MM.1S (cell line): ENCODE data around the gene ZNF324.

Experiments used
- DNase-seq: peaks from one replicate; pipeline ENCODE4 v3.0.0-alpha.2; 2015
- H2AFZ ChIP-seq: fragments of 300-600 bp; sonication (generic); 2 replicates; pipeline ENCODE4 v1.6.0; 2016; ENCODE audit warnings: antibody characterized with exemption, low read length
- H3F3A ChIP-seq: fragments of 300-600 bp; sonication (generic); 2 replicates; pipeline ENCODE4 v1.6.1; 2016; ENCODE audit warnings: mild to moderate bottlenecking, antibody characterized with exemption, low read length, moderate library complexity, mixed read lengths; ENCODE audit not compliant: insufficient read depth
- H3K27ac ChIP-seq: fragments of 300-600 bp; sonication (generic); 2 replicates; pipeline ENCODE4 v1.5.1; 2016; ENCODE audit warnings: mild to moderate bottlenecking, low read length
- H3K27me3 ChIP-seq: fragments of 300-600 bp; sonication (generic); replicated peaks from 2 replicates; pipeline ENCODE4 v1.6.0; 2016; ENCODE audit warnings: low read length; ENCODE audit not compliant: insufficient read depth
- H3K36me3 ChIP-seq: fragments of 300-600 bp; sonication (generic); replicated peaks from 2 replicates; pipeline ENCODE4 v1.6.1; 2016; ENCODE audit warnings: mild to moderate bottlenecking, low read length, mixed read lengths; ENCODE audit not compliant: insufficient read depth
- H3K4me1 ChIP-seq: fragments of 300-600 bp; sonication (generic); 2 replicates; pipeline ENCODE4 v1.6.1; 2016; ENCODE audit warnings: low read length, mixed read lengths
- H3K4me2 ChIP-seq: fragments of 300-600 bp; sonication (generic); 2 replicates; pipeline ENCODE4 v1.6.0; 2016; ENCODE audit warnings: low read depth, low read length
- H3K4me3 ChIP-seq: fragments of 300-600 bp; sonication (generic); 2 replicates; pipeline ENCODE4 v1.5.1; 2016; ENCODE audit warnings: low read length, mixed read lengths
- H3K79me2 ChIP-seq: fragments of 300-600 bp; sonication (generic); 2 replicates; pipeline ENCODE4 v1.6.1; 2016; ENCODE audit warnings: mixed run types, low read length, mixed read lengths
- H3K9ac ChIP-seq: fragments of 300-600 bp; sonication (generic); 2 replicates; pipeline ENCODE4 v1.6.1; 2016; ENCODE audit warnings: low read length, mixed read lengths
- H3K9me2 ChIP-seq: fragments of 300-600 bp; sonication (generic); replicated peaks from 2 replicates; pipeline ENCODE4 v1.6.1; 2016; ENCODE audit warnings: mild to moderate bottlenecking, low read length, mixed read lengths; ENCODE audit not compliant: insufficient read depth
- H3K9me3 ChIP-seq: fragments of 300-600 bp; sonication (generic); replicated peaks from 2 replicates; pipeline ENCODE4 v1.6.1; 2016; ENCODE audit warnings: mild to moderate bottlenecking, low read length, mixed read lengths; ENCODE audit not compliant: insufficient read depth
- H4K20me1 ChIP-seq: fragments of 300-600 bp; sonication (generic); 2 replicates; pipeline ENCODE4 v1.6.1; 2016; ENCODE audit warnings: mild to moderate bottlenecking, low read length, moderate library complexity, mixed read lengths; ENCODE audit not compliant: insufficient read depth
- CTCF ChIP-seq: fragments of 300-600 bp; sonication (generic); IDR thresholded peaks from 2 replicates; pipeline ENCODE4 v1.5.1; 2016; ENCODE audit warnings: antibody characterized with exemption, low read length, mixed read lengths
- EZH2 ChIP-seq: fragments of 300-600 bp; sonication (generic); optimal IDR thresholded peaks from 2 replicates; pipeline ENCODE3; 2017; ENCODE audit warnings: low read depth, mild to moderate bottlenecking, antibody characterized with exemption, low read length, mixed read lengths
- EZH2phosphoT487 ChIP-seq: fragments of 300-600 bp; sonication (generic); IDR thresholded peaks from 2 replicates; pipeline ENCODE4 v1.6.1; 2018; ENCODE audit warnings: antibody characterized with exemption, low read length

The ZNF324 gene

DNA sequence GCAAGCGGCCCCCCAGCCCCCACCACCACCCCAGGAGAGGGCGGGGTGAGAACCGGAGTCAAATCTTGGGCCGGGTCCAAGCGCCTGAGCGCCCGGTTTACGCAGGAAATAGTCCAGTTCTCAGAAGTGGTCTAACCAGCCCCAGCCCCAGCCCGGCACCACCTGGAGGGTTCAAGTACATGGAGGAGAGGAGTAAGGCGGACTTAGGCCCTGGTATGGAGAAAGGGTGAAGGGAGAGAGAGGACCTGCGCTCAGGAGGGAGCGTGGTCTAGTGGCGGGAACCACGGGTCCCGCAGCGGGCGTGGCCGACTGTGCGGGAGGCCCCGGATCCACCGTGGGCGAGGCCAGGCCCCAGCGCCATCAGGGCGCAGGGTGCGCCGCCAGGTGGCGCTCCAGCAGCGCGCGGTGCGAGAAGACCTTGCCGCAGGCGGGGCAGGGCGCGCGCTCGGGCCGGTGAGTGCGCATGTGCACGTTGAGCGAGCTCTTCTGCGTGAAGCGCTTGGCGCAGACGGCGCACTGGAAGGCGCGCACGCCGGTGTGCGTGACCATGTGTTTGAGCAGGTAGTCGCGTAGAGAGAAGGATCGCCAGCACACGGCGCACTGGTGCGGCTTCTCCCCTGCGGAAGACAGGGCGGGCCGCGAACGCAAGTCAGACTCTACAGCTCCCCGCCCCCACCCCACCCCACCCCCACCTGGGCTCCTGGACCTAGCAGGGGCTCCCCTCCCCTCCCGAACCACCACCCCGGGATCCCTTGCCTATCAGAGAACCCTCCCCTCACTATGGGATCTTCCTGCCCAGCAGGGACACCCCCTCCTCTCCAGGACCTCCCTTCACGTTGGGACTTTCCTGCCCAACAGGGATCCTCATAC, 47.0 kb downstream of the ZNF324 start:
- DNase-seq, result no peak
- H3K79me2 ChIP-seq, result peaks cover 10% of the 10 kb centered on the region
- no peaks in the 10 kb centered on the region for H3K9me3 ChIP-seq
- H3F3A ChIP-seq, result peaks cover 3% of the 10 kb centered on the region; the same call in 1 of the 2 replicates
- no peaks in the 10 kb centered on the region for H3K27me3 ChIP-seq
- TF ChIP-seq EZH2phosphoT487 (no peak), CTCF (no peak), EZH2 (no peak)
- no peak overlapping the region for H3K27ac ChIP-seq
- H3K9ac ChIP-seq, result no peak overlapping the region
- no peak overlapping the region; the same call in 1 of the 2 replicates for H3K4me3 ChIP-seq
- H3K4me2 ChIP-seq, result no peak overlapping the region
- H2AFZ ChIP-seq, result no peak overlapping the region
- peaks cover 5% of the 10 kb centered on the region; the same call in 1 of the 2 replicates for H3K4me1 ChIP-seq
- no peaks in the 10 kb centered on the region for H4K20me1 ChIP-seq
- no peaks in the 10 kb centered on the region for H3K36me3 ChIP-seq
- H3K9me2 ChIP-seq, result no peaks in the 10 kb centered on the region

- no peak overlapping the region for H3K27ac ChIP-seq
- H4K20me1 ChIP-seq, result no peaks in the 10 kb centered on the region
- H3K9me3 ChIP-seq, result no peaks in the 10 kb centered on the region
- H3K4me1 ChIP-seq, result peaks cover 5% of the 10 kb centered on the region; the same call in 1 of the 2 replicates
- H3F3A ChIP-seq, result peaks cover 9% of the 10 kb centered on the region; the same call in 1 of the 2 replicates
- H3K9me2 ChIP-seq, result no peaks in the 10 kb centered on the region
- H2AFZ ChIP-seq, result no peak overlapping the region
- DNase-seq, result no peak
- H3K79me2 ChIP-seq, result peaks cover 13% of the 10 kb centered on the region
- H3K9ac ChIP-seq, result no peak overlapping the region
- no peaks in the 10 kb centered on the region for H3K36me3 ChIP-seq
- H3K27me3 ChIP-seq, result no peaks in the 10 kb centered on the region
- no peak overlapping the region for H3K4me2 ChIP-seq
- TF ChIP-seq CTCF (no peak), EZH2 (no peak), EZH2phosphoT487 (no peak)
- no peak overlapping the region; the same call in 1 of the 2 replicates for H3K4me3 ChIP-seq
These were observed 47.7 kb downstream of the ZNF324 start for GRCh38 chr19:58514564-58515022.

DNA sequence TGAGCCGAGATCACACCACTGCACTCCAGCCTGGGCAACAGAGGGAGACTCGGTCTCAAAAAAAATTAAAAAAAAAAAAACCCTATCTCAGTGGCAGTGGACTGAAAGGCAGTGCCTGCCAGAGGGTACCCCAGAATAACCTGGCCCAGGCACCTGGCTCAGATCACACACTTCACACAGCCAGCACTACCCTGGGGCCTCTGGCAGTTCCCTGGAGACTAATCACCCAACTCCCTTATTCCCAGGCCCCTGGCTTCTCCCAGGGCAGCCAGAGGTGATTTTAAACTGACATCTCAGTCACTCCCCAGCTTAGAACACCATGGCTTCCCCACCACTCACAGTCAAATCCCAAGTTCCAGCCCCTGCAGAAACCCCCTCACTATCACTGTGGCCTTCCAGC, 48.4 kb downstream of the ZNF324 start:
- Histone ChIP-seq H2AFZ (no peak overlapping the region), H3K9ac (no peak overlapping the region), H3K9me2 (no peaks in the 10 kb centered on the region), H3K4me1 (peaks cover 5% of the 10 kb centered on the region; the same call in 1 of the 2 replicates), H3K27me3 (no peaks in the 10 kb centered on the region), H3K79me2 (peaks cover 13% of the 10 kb centered on the region), H3K4me2 (no peak overlapping the region), H3K9me3 (no peaks in the 10 kb centered on the region), H3K36me3 (no peaks in the 10 kb centered on the region), H3F3A (peaks cover 11% of the 10 kb centered on the region; the same call in 1 of the 2 replicates), H3K4me3 (no peak overlapping the region), H4K20me1 (no peaks in the 10 kb centered on the region), H3K27ac (no peak overlapping the region)
- DNase-seq, result no peak
- TF ChIP-seq CTCF, result no peak
- no peak for TF ChIP-seq EZH2phosphoT487
- no peak for TF ChIP-seq EZH2
